Thyroid gland (tissue), 4 donors: ENCODE data around the gene IFIT5.

ENCODE experiments used
- CTCF ChIP-seq, 6 experiments: fragments of 200-600 bp in 3 of 6; fragments of 450-650 bp in 3 of 6; sonication (generic) in 3 of 6; IDR thresholded peaks; one replicate each; pipeline ENCODE4 v1.5.1; 2016 to 2019; ENCODE audit warnings: antibody characterized with exemption in 6 of 6, mild to moderate bottlenecking in 2 of 6, inconsistent platforms in 1 of 6, moderate library complexity in 1 of 6
- POLR2A ChIP-seq, 2 donors: fragments of 450-650 bp; IDR thresholded peaks; one replicate each; pipeline ENCODE4 v1.6.1; 2017; ENCODE audit warnings: antibody characterized with exemption in 2 of 2, mild to moderate bottlenecking in 2 of 2, moderate library complexity in 1 of 2

- TF ChIP-seq CTCF (IDR thresholded peaks at IDR 0.05) (no peak), POLR2A (IDR thresholded peaks at IDR 0.05) (no peak)
Measured at GRCh38 chr10:89398003-89398749, 16.2 kb upstream of the IFIT5 start.
